GM18519 (cell line): Measurements from ENCODE around the gene FXYD7.
"Not testable (repeated sequence)": the region's sequence is repeated elsewhere in the genome, so short reads cannot be mapped to it uniquely, and the experiment has no call there.

ENCODE experiments used
- ATAC-seq: cut with Tn5 transposase; IDR thresholded peaks from one replicate; pipeline ENCODE4 v1.9.1; 2021; ENCODE audit warnings: mild to moderate bottlenecking, moderate library complexity; ENCODE audit not compliant: unreplicated experiment, low FRiP score

The FXYD7 gene

DNA sequence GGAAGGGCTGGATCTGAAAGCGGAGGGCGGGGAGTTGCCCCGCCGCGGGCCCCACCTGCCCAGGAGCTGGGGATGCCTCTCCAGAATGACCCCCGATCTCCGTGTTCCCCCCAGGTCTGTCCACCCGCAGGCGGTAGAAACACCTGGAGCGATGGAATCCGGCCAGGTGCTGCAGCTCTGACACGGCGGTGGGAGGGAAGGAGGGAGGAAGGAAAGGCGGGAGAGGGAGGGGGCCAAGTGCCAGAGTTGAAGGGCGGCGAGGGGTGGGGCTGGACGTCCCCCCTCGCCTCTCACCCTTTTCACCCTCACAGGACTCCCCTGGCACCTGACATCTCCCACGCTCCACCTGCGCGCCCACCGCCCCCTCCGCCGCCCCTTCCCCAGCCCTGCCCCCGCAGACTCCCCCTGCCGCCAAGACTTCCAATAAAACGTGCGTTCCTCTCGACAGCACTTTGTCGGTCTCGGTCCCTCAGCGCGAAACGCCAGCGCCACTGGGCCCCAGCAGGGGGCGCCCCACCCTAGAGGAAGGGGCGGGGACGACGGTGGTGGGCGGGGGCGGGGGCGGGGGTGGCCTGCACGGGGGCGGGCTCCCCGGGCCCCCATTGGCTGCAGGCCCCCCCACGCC lies 337 bp upstream of the FXYD7 start:
- ATAC-seq, result no peak

DNA sequence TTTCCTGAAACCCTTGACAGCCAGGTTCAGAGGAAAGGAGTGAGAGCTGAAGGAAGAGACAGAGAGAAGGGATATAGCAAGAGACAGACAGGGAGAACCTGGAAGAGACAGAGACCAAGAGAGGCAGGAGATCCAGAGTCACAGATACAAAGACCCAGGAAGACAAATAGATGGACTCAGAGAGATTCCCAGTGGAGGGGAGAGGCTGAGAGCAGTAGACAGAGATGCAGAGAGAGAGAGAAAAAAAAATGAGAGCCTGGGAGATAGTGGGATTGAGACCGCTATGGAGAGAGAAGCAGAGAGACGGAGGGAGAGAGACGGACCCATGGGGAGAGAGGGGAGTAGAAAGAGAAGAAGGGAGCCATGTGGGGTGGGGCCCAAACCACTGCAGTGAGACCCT lies 763 bp downstream of the FXYD7 start:
- ATAC-seq, result no peak

DNA sequence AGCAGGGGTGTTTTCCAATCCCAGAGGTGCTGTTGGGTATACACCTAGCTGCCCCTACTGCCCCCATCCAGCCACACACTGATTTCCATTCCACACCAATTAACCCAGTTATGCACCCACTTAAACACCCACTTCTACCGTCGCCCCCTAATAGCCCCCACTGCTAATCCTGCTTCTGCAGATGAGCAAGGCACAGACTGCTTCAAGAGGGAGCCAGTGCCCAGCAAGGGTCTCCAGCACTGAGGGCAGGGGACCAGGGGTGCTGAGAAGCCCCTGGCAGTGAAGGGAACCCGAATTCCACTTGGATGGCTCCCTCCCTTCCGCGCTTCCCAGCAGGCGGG lies 1.2 kb downstream of the FXYD7 start:
- ATAC-seq, result no peak

DNA sequence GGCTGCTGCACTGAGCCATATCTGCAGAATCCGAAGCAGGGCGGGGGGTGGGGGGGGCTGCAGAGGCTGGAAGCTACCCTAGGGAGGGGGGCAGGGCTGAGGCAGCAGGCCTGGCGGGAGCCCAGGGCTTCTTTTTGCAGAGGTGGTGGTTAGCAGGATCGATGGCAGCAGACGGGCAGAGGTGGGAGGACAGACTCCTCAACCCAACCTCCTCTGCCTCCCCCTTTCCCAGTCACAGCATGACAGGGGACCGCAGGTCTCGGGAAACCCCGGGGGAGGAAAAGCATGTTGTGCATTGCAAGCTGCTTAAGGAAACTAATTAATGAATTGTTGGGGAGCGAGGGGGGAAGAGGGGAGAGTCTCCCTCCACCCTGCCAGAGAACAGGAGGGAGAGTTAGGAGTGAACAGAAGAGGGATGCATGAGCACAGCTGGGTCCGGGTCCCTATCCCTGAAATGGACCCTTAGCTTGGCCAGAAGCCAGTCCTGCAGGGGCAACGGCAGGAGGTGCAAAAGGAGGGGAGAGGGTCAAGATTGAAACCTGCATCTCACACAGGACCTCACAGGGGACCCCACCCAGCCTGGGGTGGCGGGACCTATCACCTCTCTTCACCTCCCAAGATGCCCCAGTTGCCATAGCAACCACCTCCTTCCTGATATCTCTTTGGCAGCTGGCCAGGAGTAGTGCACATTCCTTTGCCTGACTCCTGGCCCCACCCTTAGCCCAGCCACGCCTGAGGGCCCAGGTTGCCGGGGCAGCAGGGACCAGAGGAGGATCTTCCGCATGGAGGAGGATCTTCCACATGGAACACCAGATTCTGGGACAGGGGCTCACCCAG lies 1.8 kb downstream of the FXYD7 start:
- ATAC-seq, result no peak

DNA sequence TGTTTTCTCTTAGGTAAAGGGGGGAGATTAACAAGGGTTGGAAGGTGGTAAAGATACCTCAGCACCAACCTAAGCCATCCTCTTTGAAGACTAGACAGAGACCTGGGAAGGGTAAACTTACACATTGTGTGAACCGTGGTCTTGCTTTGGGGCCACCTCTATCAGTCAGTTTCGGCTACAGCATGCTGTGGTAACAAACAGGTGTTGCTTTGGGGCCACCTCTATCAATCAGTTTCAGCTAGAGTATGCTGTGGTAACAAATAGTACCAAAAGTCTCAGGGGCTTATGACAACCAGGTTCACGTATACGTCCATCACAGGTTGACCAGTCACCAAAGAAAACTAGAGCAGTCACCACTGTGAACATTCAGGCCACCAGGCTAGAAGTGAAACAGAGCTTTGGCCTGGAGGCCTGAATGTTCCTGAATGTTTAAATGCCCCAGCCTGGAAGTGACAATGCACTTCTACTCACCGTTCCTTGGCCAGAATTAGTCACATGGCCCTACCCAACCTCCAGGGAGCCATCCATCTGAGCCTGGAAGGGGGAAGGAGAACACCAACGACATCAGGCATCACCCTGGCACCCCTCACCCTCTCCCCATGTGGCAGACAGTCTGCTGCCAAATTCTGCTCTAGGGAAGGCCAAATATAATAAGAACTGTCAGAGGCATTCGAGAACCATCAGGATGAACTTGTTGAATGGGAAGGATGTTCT lies 3.8 kb downstream of the FXYD7 start:
- no peak for ATAC-seq

DNA sequence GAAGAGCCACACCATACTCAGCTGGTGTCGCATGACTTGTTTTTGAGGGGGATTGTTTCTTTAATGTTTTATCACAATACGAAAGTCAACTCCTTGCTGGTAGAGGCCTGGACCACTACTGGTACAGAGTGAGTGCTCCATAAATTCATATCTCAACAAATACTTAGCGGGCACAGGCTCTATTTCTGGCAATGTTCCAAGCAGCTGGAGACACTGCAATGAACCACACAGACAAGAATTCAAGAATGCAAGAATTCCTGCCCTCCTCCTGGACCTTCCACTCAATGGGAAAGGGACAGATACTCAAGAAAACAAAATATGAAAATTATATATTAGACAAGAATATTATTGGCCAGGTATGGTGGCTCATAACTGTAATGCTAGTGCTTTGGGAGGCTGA lies 6.4 kb downstream of the FXYD7 start:
- no peak for ATAC-seq

DNA sequence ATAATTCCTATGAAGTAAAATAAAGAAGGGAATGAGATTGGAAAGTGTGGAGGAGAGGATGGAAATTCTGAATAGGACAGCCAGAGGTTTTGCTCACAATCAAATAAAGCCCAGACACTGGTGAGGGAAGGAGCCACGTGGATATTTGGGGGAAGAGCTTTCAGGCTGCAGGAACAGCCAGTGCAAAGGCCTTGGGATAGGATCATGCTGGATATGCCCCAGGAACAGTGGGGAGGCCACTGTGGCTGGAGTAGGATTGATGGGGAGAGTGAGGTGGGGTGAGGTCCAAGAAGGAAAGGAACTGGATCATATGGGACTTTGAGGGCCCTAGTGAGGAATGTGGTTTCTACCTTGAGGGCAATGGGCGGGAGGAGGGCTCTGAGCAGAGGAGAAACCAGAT lies 7.4 kb downstream of the FXYD7 start:
- ATAC-seq, result no peak

DNA sequence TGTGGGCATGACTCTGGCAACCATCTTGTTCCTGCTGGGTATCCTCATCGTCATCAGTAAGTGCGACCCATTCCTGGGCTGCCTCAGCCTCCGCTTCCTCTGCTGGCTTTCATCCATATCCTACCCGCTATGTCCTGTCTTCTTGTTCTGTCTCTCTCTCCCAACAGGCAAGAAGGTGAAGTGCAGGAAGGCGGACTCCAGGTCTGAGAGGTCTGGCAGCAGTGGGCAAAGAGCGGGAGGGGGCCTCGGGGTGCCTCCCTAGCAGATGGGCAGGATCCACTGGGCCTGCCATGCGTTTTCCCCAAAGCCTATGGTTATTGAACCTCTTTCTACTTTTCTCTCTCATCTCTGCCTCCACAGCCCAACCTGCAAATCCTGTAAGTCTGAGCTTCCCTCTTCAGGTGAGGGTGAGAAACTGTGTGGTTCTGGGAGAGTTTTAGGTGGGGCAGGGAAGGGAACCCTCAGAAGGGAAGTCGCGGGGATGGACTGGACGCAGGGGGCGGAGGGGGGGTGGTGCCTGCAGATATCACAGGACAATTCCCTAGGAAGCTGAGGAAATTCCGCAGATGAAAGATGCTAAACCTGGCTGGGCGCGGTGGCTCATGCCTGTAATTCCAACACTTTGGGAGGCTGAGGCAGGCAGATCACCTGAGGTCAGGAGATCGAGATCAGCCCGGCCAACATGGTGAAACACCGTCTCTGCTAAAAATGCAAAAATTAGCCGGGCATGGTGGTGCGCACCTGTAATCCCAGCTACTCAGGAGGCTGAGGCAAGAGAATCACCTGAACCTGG lies 8.4 kb downstream of the FXYD7 start:
- no peak for ATAC-seq

DNA sequence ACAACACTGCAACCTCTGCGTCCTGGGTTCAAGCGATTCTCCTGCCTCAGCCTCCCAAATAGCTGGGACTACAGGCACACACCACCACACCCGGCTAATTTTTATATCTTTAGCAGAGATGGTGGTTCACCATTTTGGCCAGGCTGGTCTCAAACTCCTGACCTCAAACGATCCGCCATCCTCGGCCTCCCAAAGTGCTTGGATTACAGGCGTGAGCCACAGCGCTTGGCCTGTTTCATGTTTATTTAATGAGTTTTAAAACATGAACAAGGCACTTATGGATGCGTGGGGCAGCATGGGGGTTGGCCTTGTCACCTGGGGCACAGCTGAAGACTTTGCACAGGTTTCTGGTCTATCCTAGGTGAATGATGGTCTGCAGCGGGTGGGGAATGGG lies 10.1 kb downstream of the FXYD7 start:
- ATAC-seq, result not testable (repeated sequence)

DNA sequence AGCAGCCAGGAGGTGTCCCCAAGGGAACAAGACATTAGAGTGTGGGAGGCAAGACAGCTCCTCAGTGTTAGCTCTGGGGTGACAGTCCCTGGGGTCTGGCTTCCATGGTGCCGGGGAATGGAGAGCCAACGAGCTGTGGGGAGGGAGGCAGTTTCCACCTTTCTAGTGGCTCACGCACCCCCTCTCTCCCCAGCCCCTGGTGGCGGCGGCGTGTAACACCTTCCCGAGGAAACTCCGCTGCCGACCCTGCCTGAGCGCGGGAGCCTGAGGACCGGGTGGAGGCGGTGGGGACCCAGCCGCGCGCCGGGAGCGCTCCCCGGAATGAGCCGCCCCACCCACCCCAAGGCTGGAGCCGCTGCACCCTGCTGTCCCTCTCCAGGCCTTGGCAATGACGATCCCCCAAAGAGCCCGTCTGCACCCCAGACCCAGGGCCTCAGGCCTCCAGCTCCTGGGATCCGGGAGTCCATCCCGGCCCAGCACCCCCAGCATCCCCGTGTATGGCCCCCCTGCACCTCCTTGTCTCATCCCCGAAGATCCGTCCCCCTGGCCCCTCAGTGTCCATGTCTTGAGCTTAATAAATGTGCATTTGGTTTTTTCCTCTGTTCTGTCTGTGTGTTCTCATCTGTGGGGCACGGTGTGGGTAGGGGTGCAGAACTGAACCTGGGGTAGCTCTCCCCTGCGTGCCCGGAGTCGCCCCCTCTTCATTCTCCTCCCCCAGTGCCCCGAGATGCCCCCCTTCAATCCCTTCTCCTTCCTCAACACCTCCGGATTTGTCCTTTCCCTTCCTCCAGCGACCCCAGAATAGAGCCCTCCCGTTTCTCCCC lies 10.9 kb downstream of the FXYD7 start:
- no peak for ATAC-seq

DNA sequence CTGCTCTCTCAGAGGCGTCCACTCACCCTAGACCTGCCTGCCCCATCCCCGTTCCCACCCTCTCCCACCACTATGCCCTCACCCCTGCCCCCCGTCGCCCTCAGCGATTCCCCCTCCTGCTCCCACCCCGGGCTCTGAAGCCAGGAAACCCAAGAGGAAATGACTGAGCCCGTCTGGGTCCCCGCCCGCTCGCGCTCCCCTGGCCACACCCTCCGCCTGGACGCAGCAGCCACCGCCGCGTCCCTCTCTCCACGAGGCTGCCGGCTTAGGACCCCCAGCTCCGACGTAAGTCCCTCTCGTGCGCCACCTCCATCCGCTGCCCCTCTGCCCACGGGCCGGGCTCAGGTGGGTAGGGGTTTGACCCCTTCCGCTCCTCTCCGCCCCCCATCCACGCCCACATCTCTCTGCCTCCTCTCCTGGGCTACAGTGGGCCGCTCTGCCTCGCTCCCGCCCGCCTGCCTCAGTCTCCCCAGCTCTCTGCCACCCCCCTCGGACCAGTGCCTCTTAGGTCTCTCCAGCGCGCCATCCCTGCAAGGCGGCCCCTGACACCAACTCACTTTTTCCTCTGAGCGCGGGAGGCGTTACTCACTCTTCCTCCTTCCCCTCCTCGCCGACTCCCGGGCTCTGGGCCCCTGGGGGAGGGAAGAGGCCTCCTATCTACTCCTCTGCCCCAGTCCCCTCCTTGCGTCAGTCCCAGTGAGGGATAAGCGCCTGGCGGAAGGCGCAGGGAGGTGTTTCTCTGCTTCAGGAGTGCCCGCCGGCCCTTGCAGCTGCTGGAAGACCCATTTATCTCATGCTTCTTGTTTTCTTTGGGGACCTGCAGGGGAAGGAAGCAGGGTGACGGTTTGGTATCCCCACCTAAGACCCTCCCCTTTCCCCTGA lies 11.7 kb downstream of the FXYD7 start, which contains the start of gene FXYD5:
Gene FXYD5, plus strand, starts transcription at position 211 of the 882 bp plus-strand sequence. CDS start 816 bp downstream, outside the sequence.
- no peak for ATAC-seq

DNA sequence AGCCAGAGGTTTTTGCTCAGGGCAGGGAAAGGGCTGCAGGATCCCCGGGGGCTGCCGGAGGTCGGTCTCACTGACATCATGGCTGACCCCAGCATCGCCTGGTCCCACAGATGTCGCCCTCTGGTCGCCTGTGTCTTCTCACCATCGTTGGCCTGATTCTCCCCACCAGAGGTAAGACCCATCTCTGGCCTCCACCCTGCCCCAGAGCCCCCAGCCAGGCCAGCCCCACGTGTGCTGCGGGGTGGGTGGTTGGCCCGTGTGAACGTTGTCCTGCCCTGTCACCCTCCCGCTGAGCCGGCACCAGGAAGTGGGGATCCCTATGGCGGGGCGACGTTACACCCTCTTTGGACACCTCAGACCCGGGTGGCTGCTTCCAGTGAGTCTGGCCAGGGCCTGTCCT lies 12.4 kb downstream of the FXYD7 start:
- no peak for ATAC-seq

DNA sequence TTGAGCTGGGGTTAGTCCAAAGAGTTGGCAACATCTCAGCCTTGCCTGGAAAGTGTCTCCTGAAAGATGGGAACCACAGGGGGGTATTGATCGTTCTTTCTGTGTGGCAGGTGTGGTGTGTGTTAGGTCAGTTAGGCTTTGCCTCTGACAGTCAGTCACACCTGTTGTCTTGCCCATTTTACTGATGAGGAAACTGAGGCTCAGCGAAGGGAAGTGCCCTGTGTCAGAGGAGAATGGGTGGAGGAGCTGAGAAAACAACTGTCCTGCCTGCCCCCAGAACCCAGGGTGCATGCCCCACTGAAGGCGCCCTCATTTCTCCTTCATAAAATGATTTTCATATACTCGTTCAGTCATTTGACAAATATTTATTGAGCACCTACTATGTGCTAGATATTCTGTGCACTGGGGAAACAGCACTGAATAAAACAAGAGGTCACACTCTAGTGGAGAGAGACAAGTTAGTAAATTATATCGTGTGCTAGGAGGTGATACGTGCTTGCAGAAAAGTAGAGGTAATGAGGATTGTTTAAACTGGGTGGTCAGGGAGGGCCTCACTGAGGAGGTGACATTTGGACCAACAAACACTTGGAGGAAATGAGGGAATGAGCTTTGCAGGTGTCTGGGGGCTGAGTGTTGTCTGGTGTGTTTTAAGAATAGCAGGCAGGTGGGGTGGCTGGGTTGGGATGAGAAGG lies 13.1 kb downstream of the FXYD7 start:
- ATAC-seq, result no peak

DNA sequence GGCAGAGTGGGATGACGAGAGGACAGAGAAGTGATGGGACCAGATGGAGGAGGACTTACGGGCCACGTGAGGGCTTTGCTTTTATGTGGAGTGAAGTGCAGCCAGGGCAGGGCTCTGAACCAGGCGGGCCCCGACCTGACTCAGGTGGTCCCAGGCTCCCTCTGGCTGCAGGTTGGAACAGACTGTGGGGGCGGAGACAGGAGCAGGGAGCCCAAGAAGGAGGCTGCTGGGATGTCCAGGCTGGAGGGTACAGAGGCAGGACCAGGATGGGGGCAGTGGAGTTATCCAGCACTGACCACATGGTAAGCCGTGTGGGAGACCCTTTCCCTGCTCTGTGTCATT lies 13.6 kb downstream of the FXYD7 start:
- ATAC-seq, result no peak

DNA sequence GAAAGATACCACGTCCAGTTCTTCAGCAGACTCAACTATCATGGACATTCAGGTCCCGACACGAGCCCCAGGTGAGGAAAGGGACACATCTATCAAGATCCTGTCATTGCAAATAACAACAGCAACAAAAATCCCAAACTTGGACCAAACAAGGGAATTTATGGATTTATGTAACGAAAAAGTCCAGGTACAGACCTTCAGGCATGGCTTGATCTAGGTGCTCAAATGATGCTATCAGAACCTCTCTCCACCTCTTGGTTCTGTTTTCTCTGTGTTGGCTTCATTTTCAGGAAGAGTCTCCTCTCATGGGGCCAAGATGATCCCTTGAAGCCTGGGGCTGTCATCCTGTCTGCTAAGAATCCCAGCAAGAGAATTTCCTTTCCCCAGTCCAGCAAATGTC lies 14.4 kb downstream of the FXYD7 start:
- ATAC-seq, result no peak

DNA sequence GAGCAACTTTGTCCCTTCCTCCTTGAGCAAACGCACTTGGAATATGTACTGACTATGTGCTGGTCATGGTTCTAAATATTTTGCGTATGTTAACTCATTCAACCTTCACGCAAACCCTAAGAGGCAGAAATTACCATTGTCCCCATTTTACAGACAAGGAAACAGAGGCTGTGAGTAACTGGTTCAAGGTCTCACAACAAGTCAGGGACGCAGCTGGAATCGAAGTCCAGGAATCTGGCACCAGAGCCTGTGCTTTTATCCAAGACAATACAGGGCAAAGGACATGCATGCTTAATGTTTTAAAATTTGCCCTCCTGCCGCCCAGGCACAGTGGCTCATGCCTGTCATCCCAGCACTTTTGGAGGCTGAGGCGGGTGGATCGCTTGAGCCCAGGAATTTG lies 16.6 kb downstream of the FXYD7 start:
- no peak for ATAC-seq

DNA sequence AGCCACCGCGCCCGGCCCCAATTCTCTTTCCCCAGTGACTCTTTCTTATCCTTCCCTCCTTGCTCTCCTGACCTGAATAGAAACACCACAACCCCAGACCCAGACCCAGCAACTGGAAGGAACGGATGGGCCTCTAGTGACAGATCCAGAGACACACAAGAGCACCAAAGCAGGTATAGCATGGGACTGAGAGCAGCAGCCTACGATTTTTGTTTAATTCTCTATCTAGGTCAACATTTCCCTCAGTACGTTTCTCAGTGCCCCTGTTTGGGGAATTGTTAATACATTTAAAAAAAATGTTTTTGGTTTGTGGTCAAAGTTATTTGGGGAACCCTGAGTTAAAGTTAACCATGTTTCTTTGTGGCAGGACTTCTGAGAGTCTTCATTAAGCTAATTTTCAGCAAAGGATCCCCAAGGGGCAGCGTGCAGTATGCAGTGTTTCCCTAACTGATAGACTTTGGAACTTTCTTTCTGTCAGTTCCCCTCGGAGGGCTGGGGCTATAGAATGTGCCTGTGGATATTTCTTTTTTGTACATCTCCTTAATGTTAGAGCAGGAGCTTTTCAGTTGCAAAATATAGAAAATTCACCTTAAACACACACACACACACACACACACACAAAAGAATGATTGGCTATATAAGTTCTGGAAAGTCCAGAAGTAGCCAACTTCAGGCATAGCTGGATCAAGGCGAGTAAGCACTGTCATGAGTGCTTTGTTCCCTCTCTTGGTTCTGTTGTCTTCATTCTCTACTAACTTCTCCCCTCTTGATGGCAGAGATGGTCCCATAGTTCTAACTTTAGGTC lies 17.8 kb downstream of the FXYD7 start:
- no peak for ATAC-seq

DNA sequence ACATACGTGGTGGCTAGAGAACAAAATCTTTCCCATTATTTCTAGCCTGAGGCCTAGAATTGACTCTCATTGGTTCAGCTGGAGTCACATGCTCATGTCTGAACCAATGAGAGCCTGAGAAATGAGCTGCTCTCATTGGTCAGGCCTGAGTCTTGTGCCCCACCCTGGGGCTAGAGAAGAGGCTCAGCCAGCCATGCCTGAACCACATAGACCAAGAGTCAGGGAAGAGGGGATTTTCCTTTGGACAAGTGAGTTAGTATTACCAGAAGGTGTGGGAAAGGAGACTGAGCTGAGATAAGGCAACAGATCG lies 18.3 kb downstream of the FXYD7 start:
- ATAC-seq, result no peak
